WTC11 (cell line): Measurements from ENCODE around the gene DUSP6.

Experiments
- ESRRA ChIP-seq: sonication (generic); formaldehyde crosslinking; IDR thresholded peaks from 2 replicates; pipeline ENCODE4 v1.8.1; 2022; ENCODE audit warnings: mild to moderate bottlenecking, missing genetic modification reagents, borderline replicate concordance
- FOXK1 ChIP-seq: sonication (generic); formaldehyde crosslinking; IDR thresholded peaks from 2 replicates; pipeline ENCODE4 v1.8.0; 2022; ENCODE audit warnings: mild to moderate bottlenecking, moderate library complexity, missing genetic modification reagents
- NR2C2 ChIP-seq: sonication (generic); formaldehyde crosslinking; IDR thresholded peaks from 2 replicates; pipeline ENCODE4 v1.8.0; 2022; ENCODE audit warnings: mild to moderate bottlenecking, missing genetic modification reagents
- ZNF423 ChIP-seq: fragments of 250-450 bp; sonication (Bioruptor Pico); IDR thresholded peaks from 2 replicates; pipeline ENCODE4 v2.1.2; 2022; ENCODE audit warnings: mild to moderate bottlenecking, moderate library complexity
- TF ChIP-seq, protein P1 (sequence below): sonication (generic); formaldehyde crosslinking; IDR thresholded peaks from 2 replicates; pipeline ENCODE4 v1.8.0; 2022; ENCODE audit warnings: mild to moderate bottlenecking, missing genetic modification reagents
- TF ChIP-seq, protein P2 (sequence below): fragments of 200-600 bp; IDR thresholded peaks from 2 replicates; pipeline ENCODE4 v1.8.0; 2022; ENCODE audit warnings: antibody characterized with exemption
- TF ChIP-seq, protein P3 (sequence below): sonication (generic); formaldehyde crosslinking; IDR thresholded peaks from 2 replicates; pipeline ENCODE4 v1.8.1; 2023; ENCODE audit warnings: mild to moderate bottlenecking, missing genetic modification reagents, moderate library complexity

DNA sequence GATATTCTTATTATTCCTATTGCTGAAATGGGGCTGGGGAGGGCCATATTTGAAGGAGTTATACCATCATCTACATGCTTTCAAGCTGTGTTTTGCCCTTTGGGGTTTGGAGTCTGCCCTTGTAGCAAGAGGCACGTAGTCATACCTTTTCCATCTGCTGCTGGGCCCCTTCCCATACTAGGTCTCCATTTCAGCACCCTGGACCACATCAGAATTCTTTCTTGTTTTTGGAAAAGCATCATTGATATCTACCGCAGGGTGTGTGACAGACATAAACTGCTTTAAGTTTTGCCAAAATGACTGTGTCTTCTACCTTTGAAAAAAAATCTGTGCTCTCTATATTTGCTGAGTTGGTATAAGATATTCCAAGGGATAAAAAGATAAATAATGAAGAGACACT, 12.3 kb upstream of the DUSP6 start:
- TF ChIP-seq, protein P1, sequence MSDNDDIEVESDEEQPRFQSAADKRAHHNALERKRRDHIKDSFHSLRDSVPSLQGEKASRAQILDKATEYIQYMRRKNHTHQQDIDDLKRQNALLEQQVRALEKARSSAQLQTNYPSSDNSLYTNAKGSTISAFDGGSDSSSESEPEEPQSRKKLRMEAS (CRISPR knock-in tag): no peak
- TF ChIP-seq ESRRA (CRISPR knock-in tag) (no peak), FOXK1 (CRISPR knock-in tag) (no peak), NR2C2 (CRISPR knock-in tag) (no peak), ZNF423 (no peak)
- TF ChIP-seq, protein P2, sequence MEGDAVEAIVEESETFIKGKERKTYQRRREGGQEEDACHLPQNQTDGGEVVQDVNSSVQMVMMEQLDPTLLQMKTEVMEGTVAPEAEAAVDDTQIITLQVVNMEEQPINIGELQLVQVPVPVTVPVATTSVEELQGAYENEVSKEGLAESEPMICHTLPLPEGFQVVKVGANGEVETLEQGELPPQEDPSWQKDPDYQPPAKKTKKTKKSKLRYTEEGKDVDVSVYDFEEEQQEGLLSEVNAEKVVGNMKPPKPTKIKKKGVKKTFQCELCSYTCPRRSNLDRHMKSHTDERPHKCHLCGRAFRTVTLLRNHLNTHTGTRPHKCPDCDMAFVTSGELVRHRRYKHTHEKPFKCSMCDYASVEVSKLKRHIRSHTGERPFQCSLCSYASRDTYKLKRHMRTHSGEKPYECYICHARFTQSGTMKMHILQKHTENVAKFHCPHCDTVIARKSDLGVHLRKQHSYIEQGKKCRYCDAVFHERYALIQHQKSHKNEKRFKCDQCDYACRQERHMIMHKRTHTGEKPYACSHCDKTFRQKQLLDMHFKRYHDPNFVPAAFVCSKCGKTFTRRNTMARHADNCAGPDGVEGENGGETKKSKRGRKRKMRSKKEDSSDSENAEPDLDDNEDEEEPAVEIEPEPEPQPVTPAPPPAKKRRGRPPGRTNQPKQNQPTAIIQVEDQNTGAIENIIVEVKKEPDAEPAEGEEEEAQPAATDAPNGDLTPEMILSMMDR: no peak
- TF ChIP-seq, protein P3, sequence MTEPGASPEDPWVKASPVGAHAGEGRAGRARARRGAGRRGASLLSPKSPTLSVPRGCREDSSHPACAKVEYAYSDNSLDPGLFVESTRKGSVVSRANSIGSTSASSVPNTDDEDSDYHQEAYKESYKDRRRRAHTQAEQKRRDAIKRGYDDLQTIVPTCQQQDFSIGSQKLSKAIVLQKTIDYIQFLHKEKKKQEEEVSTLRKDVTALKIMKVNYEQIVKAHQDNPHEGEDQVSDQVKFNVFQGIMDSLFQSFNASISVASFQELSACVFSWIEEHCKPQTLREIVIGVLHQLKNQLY (CRISPR knock-in tag): no peak
